T-cell (primary cell): Measurements from ENCODE around the gene TRPC4AP. TPM values are rescaled to one million over a fixed set of nuclear protein-coding genes. Genes with fewer than 3 reads are reported as not detected.

Experiments used
- ATAC-seq, 4 experiments: fragments of 200-7000 bp in 3 of 4; fragments of 150-1000 bp in 1 of 4; cut with Tn5 transposase; replicated peaks in 1 of 4; 1 replicate in 3 of 4; 2 replicates in 1 of 4; pipeline ENCODE4 v1.10.0; 2021; ENCODE audit warnings: moderate library complexity in 3 of 4, mild to moderate bottlenecking in 2 of 4, moderate number of reproducible peaks in 1 of 4
- CTCF ChIA-PET, 2 donors: fragments of 300-600 bp; sonication (Branson Sonifier 250); formaldehyde crosslinking; loops; one replicate each; lab custom pipeline; 2022; ENCODE audit warnings: antibody characterized with exemption in 2 of 2; lab: Charles Lee
- POLR2A ChIA-PET, 2 donors: fragments of 300-600 bp; sonication (Branson Sonifier 250); formaldehyde crosslinking; loops; one replicate each; lab custom pipeline; 2022; ENCODE audit warnings: antibody characterized with exemption in 2 of 2; lab: Charles Lee
- DNase-seq, 35 experiments: peaks; one replicate each; pipeline versions ENCODE4 v3.0.0 to v3.0.0-alpha.2; 2013 to 2023
- H3K27ac ChIP-seq: one replicate; pipeline ENCODE4 v1.5.1; 2013; ENCODE audit warnings: low read length
- H3K27me3 ChIP-seq, 2 experiments: replicated peaks in 1 of 2; 1 replicate in 1 of 2; 2 replicates in 1 of 2; pipeline versions ENCODE4 v1.6.1 to v1.7.0; 2013; ENCODE audit warnings: low read length in 1 of 2, mixed read lengths in 1 of 2; ENCODE audit not compliant: control insufficient read depth in 2 of 2, insufficient read depth in 2 of 2; ENCODE audit errors: extremely low read depth in 1 of 2
- H3K36me3 ChIP-seq, 2 donors: 1 replicate in 1 of 2; 2 replicates in 1 of 2; pipeline versions ENCODE4 v1.6.1 to v1.7.0; 2013; ENCODE audit warnings: low read length in 1 of 2; ENCODE audit not compliant: control insufficient read depth in 2 of 2, insufficient read depth in 1 of 2; ENCODE audit errors: extremely low read depth in 1 of 2
- H3K4me1 ChIP-seq, 2 experiments: 1 replicate in 1 of 2; 2 replicates in 1 of 2; pipeline versions ENCODE4 v1.6.1 to v1.7.0; 2013; ENCODE audit warnings: low read length in 2 of 2, mixed read lengths in 1 of 2; ENCODE audit not compliant: insufficient read depth in 2 of 2, control insufficient read depth in 1 of 2; ENCODE audit errors: extremely low read depth in 1 of 2
- H3K4me3 ChIP-seq, 2 donors: 1 replicate in 1 of 2; 2 replicates in 1 of 2; pipeline versions ENCODE4 v1.5.1 to v1.7.0; 2013; ENCODE audit warnings: mild to moderate bottlenecking in 2 of 2, low read length in 1 of 2, moderate library complexity in 1 of 2; ENCODE audit not compliant: control insufficient read depth in 1 of 2; ENCODE audit errors: extremely low read depth in 1 of 2
- H3K9me3 ChIP-seq: 2 replicates; pipeline ENCODE4 v1.7.0; 2013
- H3K27ac Mint-ChIP-seq, 2 donors: one replicate each; pipeline ENCODE4 v1.8.0; 2020 to 2021; ENCODE audit warnings: mild to moderate bottlenecking in 2 of 2, mixed read lengths in 2 of 2
- H3K27me3 Mint-ChIP-seq, 2 donors: one replicate each; pipeline ENCODE4 v1.8.0; 2021 to 2022; ENCODE audit warnings: mixed read lengths in 2 of 2
- H3K36me3 Mint-ChIP-seq: one replicate; pipeline ENCODE4 v1.8.0; 2021; ENCODE audit warnings: mixed read lengths
- H3K4me1 Mint-ChIP-seq, 3 donors: one replicate each; pipeline ENCODE4 v1.8.0; 2020 to 2022; ENCODE audit warnings: mixed read lengths in 3 of 3, mild to moderate bottlenecking in 1 of 3
- H3K4me3 Mint-ChIP-seq, 3 donors: one replicate each; pipeline ENCODE4 v1.8.0; 2020 to 2022; ENCODE audit warnings: mild to moderate bottlenecking in 3 of 3, mixed read lengths in 3 of 3, moderate library complexity in 3 of 3
- H3K9me3 Mint-ChIP-seq, 3 donors: one replicate each; pipeline ENCODE4 v1.8.0; 2020 to 2022; ENCODE audit warnings: mixed read lengths in 3 of 3
- WGBS: methylation state at CpG from one replicate; pipeline ENCODE4 v1.1.5; 2013; ENCODE audit warnings: missing lambda C conversion rate; ENCODE audit not compliant: insufficient coverage; 5-methylcytosine and 5-hydroxymethylcytosine counted together
- total RNA-seq, 35 experiments: library from RNA in 6 of 35; stranded (reverse) in 6 of 35; fragments of 120-200 nt in 1 of 35; gene quantifications; one replicate each; pipeline versions ENCODE4 v1.2.1 to v1.2.4 and lab custom pipeline; 2013 to 2026

TRPC4AP gene
- total RNA-seq, 5 donors from 2014 or later (not counting 1 experiment from before 2014, with no cell fraction given) = 56.3 to 65.5 (median 63.5) TPM

GRCh38 chr20:34954904-34955230, 137.7 kb downstream of the TRPC4AP start:
- H3K4me3 Mint-ChIP-seq = peak overlapping the region; percentile 90 to 97 (median 95)
- H3K27ac ChIP-seq = no peak overlapping the region
- no peaks in the 10 kb centered on the region for H3K27me3 ChIP-seq
- H3K4me1 Mint-ChIP-seq = peaks cover 29 to 33% (median 30%) of the 10 kb centered on the region in 3 donors
- H3K4me1 ChIP-seq = peaks cover 4 to 16% of the 10 kb centered on the region in 2 experiments
- WGBS = 38% methylated on average over 13 of the region's 13 CpGs
- DNase-seq (no peak), ATAC-seq (no peak)
- H3K4me3 ChIP-seq = peak overlapping the region; percentile 63 to 89
- POLR2A ChIA-PET = no interaction called here
- CTCF ChIA-PET = interaction anchor here in 1 of 2 donors (1.4 to 1.9 kb wide), 4 partner anchors 11 to 130 kb away, joined by 4 to 9 read pairs (median 6); partner anchors contain the start of gene NCOA6
- no peaks in the 10 kb centered on the region for H3K27me3 Mint-ChIP-seq
- no peaks in the 10 kb centered on the region for H3K9me3 Mint-ChIP-seq
- H3K9me3 ChIP-seq = no peaks in the 10 kb centered on the region
- H3K36me3 Mint-ChIP-seq = peaks cover 5% of the 10 kb centered on the region
- peak overlapping the region; percentile 83 to 97 for H3K27ac Mint-ChIP-seq
- H3K36me3 ChIP-seq = peaks cover 0 to 16% of the 10 kb centered on the region in 2 donors

GRCh38 chr20:34953960-34954359, 138.6 kb downstream of the TRPC4AP start:
- Histone ChIP-seq H3K4me3 (no peak overlapping the region), H3K27ac (no peak overlapping the region), H3K27me3 (no peaks in the 10 kb centered on the region), H3K9me3 (no peaks in the 10 kb centered on the region), H3K36me3 (peaks cover 0 to 21% of the 10 kb centered on the region in 2 donors), H3K4me1 (peaks cover 4 to 16% of the 10 kb centered on the region in 2 experiments)
- ChIA-PET POLR2A (interaction anchor here in 1 of 2 donors (0.6 kb wide), 2 partner anchors 74 to 1453 kb away, joined by 3 to 7 read pairs; no protein-coding TSS in a partner anchor), CTCF (interaction anchor here in 1 of 2 donors (0.7 kb wide), 1 partner anchor 47 kb away, joined by 3 read pairs; no protein-coding TSS in a partner anchor)
- Mint-ChIP-seq H3K27ac (peak overlapping the region in 1 of 2 donors; percentile 11), H3K4me3 (peak overlapping the region in 2 of 3 donors; percentile 6 to 90), H3K27me3 (no peaks in the 10 kb centered on the region), H3K36me3 (peaks cover 12% of the 10 kb centered on the region), H3K4me1 (peaks cover 29 to 33% (median 30%) of the 10 kb centered on the region in 3 donors), H3K9me3 (no peaks in the 10 kb centered on the region)
- 100% methylated on average over 2 of the region's 7 CpGs for WGBS
- ATAC-seq (no peak), DNase-seq (no peak)

GRCh38 chr20:34952671-34953070, 139.9 kb downstream of the TRPC4AP start:
- Histone ChIP-seq H3K9me3 (no peaks in the 10 kb centered on the region), H3K27me3 (no peaks in the 10 kb centered on the region), H3K27ac (no peak overlapping the region), H3K36me3 (peaks cover 0 to 23% of the 10 kb centered on the region in 2 donors), H3K4me3 (no peak overlapping the region), H3K4me1 (peaks cover 4 to 16% of the 10 kb centered on the region in 2 experiments)
- peaks cover 29 to 33% (median 30%) of the 10 kb centered on the region in 3 donors for H3K4me1 Mint-ChIP-seq
- ChIA-PET POLR2A (no interaction called here), CTCF (no interaction called here)
- ATAC-seq (no peak), DNase-seq (no peak)
- peak overlapping the region in 1 of 2 donors; percentile 25 for H3K27ac Mint-ChIP-seq
- no peaks in the 10 kb centered on the region for H3K27me3 Mint-ChIP-seq
- peaks cover 12% of the 10 kb centered on the region for H3K36me3 Mint-ChIP-seq
- no peaks in the 10 kb centered on the region for H3K9me3 Mint-ChIP-seq
- WGBS = 94% methylated on average over 3 of the region's 5 CpGs
- H3K4me3 Mint-ChIP-seq = no peak overlapping the region

Other genes with a start within 250 kb of the TRPC4AP start
- 10 to 100 TPM; 31.5 to 47.0 (median 38.1) TPM for gene GGT7, start 220.0 kb downstream of the TRPC4AP start, total RNA-seq
- gene ACSS2, start 216.2 kb downstream of the TRPC4AP start, total RNA-seq = 10 to 100 TPM; 24.7 to 34.7 (median 27.7) TPM
- 10 to 100 TPM; 29.4 to 45.9 (median 42.3) TPM for gene GSS, start 137.0 kb downstream of the TRPC4AP start, total RNA-seq
- gene MYH7B, start 136.9 kb downstream of the TRPC4AP start, total RNA-seq = under 1 TPM; 0.48 to 0.76 (median 0.67) TPM
- 10 to 100 TPM; 17.7 to 29.8 (median 25.9) TPM for gene EDEM2, start 54.5 kb upstream of the TRPC4AP start, total RNA-seq
- gene PROCR, start 79.3 kb upstream of the TRPC4AP start, total RNA-seq = 1 to 10 TPM in 4 of 5 donors, under 1 TPM in 1; 0.28 to 3.0 (median 1.5) TPM
- under 1 TPM in 3 of 5 donors, not detected in 2; 0.15 to 0.49 (median 0.16) TPM for gene MMP24, start 133.9 kb upstream of the TRPC4AP start, total RNA-seq
- gene MMP24OS, start 185.3 kb upstream of the TRPC4AP start, total RNA-seq = 10 to 100 TPM; 59.5 to 95.5 (median 72.0) TPM
- 10 to 100 TPM; 43.8 to 70.7 (median 69.6) TPM for gene EIF6, start 192.0 kb upstream of the TRPC4AP start, total RNA-seq
- gene FAM83C, start 199.6 kb upstream of the TRPC4AP start, total RNA-seq = under 1 TPM in 1 of 5 donors, not detected in 4; 0.15 TPM